Measurements from ENCODE around the gene RAP1A.

GRCh38 chr1:111629190-111629954 is 9.8 kb downstream of the RAP1A start:
- TF ChIP-seq CTCF (optimal IDR thresholded peaks at IDR 0.05 in 1 of 3, IDR thresholded peaks at IDR 0.05 in 1 of 3, conservative IDR thresholded peaks at IDR 0.05 in 1 of 3; ENCODE audit: extremely low read depth in 1 of 3, insufficient read depth in 2 of 3, low read length in 3 of 3) (no peak), EZH2 (IDR thresholded peaks at IDR 0.05; ENCODE audit: low read length) (no peak)
